Daoy (cell line): ENCODE measurements around the gene SMG7. TPM values are rescaled to one million over a fixed set of nuclear protein-coding genes. Genes with fewer than 3 reads are reported as not detected.
"Not testable (repeated sequence)": the region's sequence is repeated elsewhere in the genome, so short reads cannot be mapped to it uniquely, and the experiment has no call there.

Source experiments
- DNase-seq: peaks from one replicate; pipeline ENCODE4 v3.0.0-alpha.2; 2015; ENCODE audit warnings: low read depth
- total RNA-seq: library from RNA; depleted of rRNA; stranded (reverse); fragments of >200 nt; shearing (Covaris generic); gene quantifications from 2 replicates; pipeline ENCODE4 v1.2.3, GENCODE V29; 2014; rRNA removed

SMG7 gene
- total RNA-seq = 14.9 and 24.1 TPM in 2 replicates

- DNase-seq = peak; percentile 31
These were observed at the start of gene SMG7 for GRCh38 chr1:183472488-183473216. TSS of gene SMG7 (plus strand) at chr1:183472499. CDS start at chr1:183472621, 122 bp downstream.

- no peak for DNase-seq
These were observed 48.8 kb upstream of the SMG7 start for GRCh38 chr1:183423541-183423940.

GRCh38 chr1:183424691-183425090 lies 47.6 kb upstream of the SMG7 start:
- no peak for DNase-seq

GRCh38 chr1:183427591-183427990 lies 44.7 kb upstream of the SMG7 start:
- DNase-seq = not testable (repeated sequence)

GRCh38 chr1:183431840-183432547 lies 40.3 kb upstream of the SMG7 start:
- no peak for DNase-seq

- peak; percentile 23 for DNase-seq
These were observed 39.8 kb upstream of the SMG7 start for GRCh38 chr1:183432548-183432875.

- DNase-seq = no peak
These were observed 38.6 kb upstream of the SMG7 start for GRCh38 chr1:183433703-183434102.

- no peak for DNase-seq
These were observed 36.8 kb upstream of the SMG7 start for GRCh38 chr1:183435497-183435896.

- DNase-seq = no peak
These were observed 34.2 kb upstream of the SMG7 start for GRCh38 chr1:183438060-183438459.

- peak; percentile 23 for DNase-seq
These were observed 29.3 kb upstream of the SMG7 start for GRCh38 chr1:183443011-183443410.

GRCh38 chr1:183443466-183443865 lies 28.8 kb upstream of the SMG7 start:
- no peak for DNase-seq

- peak; percentile 52 for DNase-seq
These were observed 28.1 kb upstream of the SMG7 start for GRCh38 chr1:183444243-183444642.

- no peak for DNase-seq
These were observed 23.0 kb upstream of the SMG7 start for GRCh38 chr1:183449223-183449770.

- DNase-seq = no peak
These were observed 22.2 kb upstream of the SMG7 start for GRCh38 chr1:183450093-183450492.

- DNase-seq = peak; percentile 62
These were observed 17.9 kb upstream of the SMG7 start for GRCh38 chr1:183454377-183454776.

- DNase-seq = no peak
These were observed 15.5 kb upstream of the SMG7 start for GRCh38 chr1:183456826-183457225.

GRCh38 chr1:183457449-183457848 lies 14.8 kb upstream of the SMG7 start:
- no peak for DNase-seq

- DNase-seq = no peak
These were observed 11.7 kb upstream of the SMG7 start for GRCh38 chr1:183460596-183460995.

GRCh38 chr1:183461350-183461749 lies 10.9 kb upstream of the SMG7 start:
- peak; percentile 17 for DNase-seq

- no peak for DNase-seq
These were observed 8.7 kb upstream of the SMG7 start for GRCh38 chr1:183463566-183463965.

- no peak for DNase-seq
These were observed 5.5 kb upstream of the SMG7 start for GRCh38 chr1:183466781-183467180.

GRCh38 chr1:183467687-183468086 lies 4.6 kb upstream of the SMG7 start:
- DNase-seq = no peak
